OCI-LY7 (cell line): ENCODE results near the gene LY6G6F.

Source experiments
- CTCF ChIP-seq: fragments of 200-600 bp; sonication (generic); conservative IDR thresholded peaks from 2 replicates; pipeline ENCODE4 v1.5.1; 2014; ENCODE audit warnings: mild to moderate bottlenecking, antibody characterized with exemption, low read length, moderate library complexity, mixed read lengths
- EZH2phosphoT487 ChIP-seq: fragments of 200-600 bp; sonication (generic); IDR thresholded peaks from 2 replicates; pipeline ENCODE4 v1.6.1; 2018; ENCODE audit warnings: low read depth, borderline replicate concordance, mild to moderate bottlenecking, mixed run types, antibody characterized with exemption, low read length, moderate library complexity, mixed read lengths

GRCh38 chr6:31742894-31743293 lies 36.2 kb downstream of the LY6G6F start:
- TF ChIP-seq CTCF (no peak), EZH2phosphoT487 (no peak)
